Panc1 (cell line): ENCODE measurements around the gene RBM47. TPM values are rescaled to one million over a fixed set of nuclear protein-coding genes. Genes with fewer than 3 reads are reported as not detected.
"Not testable (repeated sequence)": the region's sequence is repeated elsewhere in the genome, so short reads cannot be mapped to it uniquely, and the experiment has no call there.

Source experiments
- ATAC-seq: fragments of 200-7000 bp; cut with Tn5 transposase; 2 replicates; pipeline ENCODE4 v1.9.1; 2020; ENCODE audit warnings: mild to moderate bottlenecking, moderate library complexity
- BruUV-seq: library from RNA; stranded (reverse); fragments of 400-500 nt; replicated peaks from 2 replicates; lab custom pipeline; 2021; lab: Mats Ljungman, UMichigan
- CTCF ChIA-PET: fragments of 300-600 bp; sonication (Branson Sonifier 250); formaldehyde crosslinking; loops from one replicate; lab custom pipeline; 2022; ENCODE audit warnings: antibody characterized with exemption; lab: Charles Lee
- POLR2A ChIA-PET: fragments of 300-600 bp; sonication (Branson Sonifier 250); formaldehyde crosslinking; loops from one replicate; lab custom pipeline; 2022; ENCODE audit warnings: antibody characterized with exemption; lab: Charles Lee
- DNase-seq: peaks from one replicate; pipeline ENCODE4 v3.0.0-alpha.2; 2010; ENCODE audit warnings: low read depth, low spot score
- H3K27ac ChIP-seq: 2 replicates; pipeline ENCODE4 v1.5.1; 2011; ENCODE audit warnings: mild to moderate bottlenecking, low read length, inconsistent platforms
- H3K27me3 ChIP-seq: fragments of 200-500 bp; sonication (Bioruptor generic); 2 replicates; pipeline ENCODE4 v1.6.0; 2014; ENCODE audit warnings: low read length, inconsistent platforms; ENCODE audit not compliant: control insufficient read depth, insufficient read depth
- H3K36me3 ChIP-seq: fragments of 200-500 bp; sonication (Bioruptor generic); 2 replicates; pipeline ENCODE4 v1.5.1; 2014; ENCODE audit warnings: inconsistent platforms, mild to moderate bottlenecking, low read length, moderate library complexity; ENCODE audit not compliant: control insufficient read depth, insufficient read depth
- H3K4me1 ChIP-seq: 2 replicates; pipeline ENCODE4 v1.5.1; 2011; ENCODE audit warnings: inconsistent platforms, mild to moderate bottlenecking, low read length, moderate library complexity; ENCODE audit not compliant: control insufficient read depth, insufficient read depth
- H3K4me3 ChIP-seq, 2 experiments: 2 replicates each; pipeline ENCODE4 v1.5.1; 2011 to 2012; ENCODE audit warnings: low read depth in 2 of 2, low read length in 2 of 2, mild to moderate bottlenecking in 2 of 2, inconsistent platforms in 1 of 2, moderate library complexity in 1 of 2
- H3K9me3 ChIP-seq: fragments of 200-500 bp; sonication (Bioruptor generic); 2 replicates; pipeline ENCODE4 v1.5.1; 2014; ENCODE audit warnings: low read depth, mild to moderate bottlenecking, inconsistent platforms, low read length, moderate library complexity; ENCODE audit not compliant: control insufficient read depth, insufficient read depth
- CTCF ChIP-seq: fragments of 450-650 bp; IDR thresholded peaks from 2 replicates; pipeline ENCODE4 v1.5.1; 2017; ENCODE audit warnings: mild to moderate bottlenecking
- POLR2AphosphoS5 ChIP-seq: IDR thresholded peaks from 2 replicates; pipeline ENCODE4 v1.6.1; 2012; ENCODE audit warnings: mild to moderate bottlenecking, low read depth, low read length, moderate library complexity
- SIN3A ChIP-seq: IDR thresholded peaks from 2 replicates; pipeline ENCODE4 v1.6.1; 2012; ENCODE audit warnings: low read depth, mild to moderate bottlenecking, low read length, moderate library complexity, borderline replicate concordance; ENCODE audit not compliant: insufficient read depth
- TCF7L2 ChIP-seq: IDR thresholded peaks from 2 replicates; pipeline ENCODE4 v1.6.1; 2011; ENCODE audit warnings: mild to moderate bottlenecking, low read depth, low read length, inconsistent platforms
- in situ Hi-C: cut with HindIII; loops from 2 replicates; pipeline ENCODE4 v1.10.0; 2016; ENCODE audit warnings: low sequenced_read_pairs, low pct_unique_long_range_greater_than_20kb
- intact Hi-C: fragments of 100-400 bp; cut with micrococcal nuclease; formaldehyde crosslinking; loops from one replicate; pipeline ENCODE4 v1.10.0; 2022; ENCODE audit not compliant: unreplicated experiment
- total RNA-seq: library from RNA; stranded (reverse); gene quantifications from one replicate; pipeline ENCODE4 v1.2.1, GENCODE V29; 2021; ENCODE audit not compliant: unreplicated experiment
- TF ChIP-seq, protein P1 (sequence below), 2 experiments: IDR thresholded peaks; 2 replicates each; pipeline ENCODE4 v1.6.1; 2011 to 2012; ENCODE audit warnings: low read depth in 2 of 2, control low read depth in 1 of 2, low read length in 1 of 2, mild to moderate bottlenecking in 1 of 2, moderate library complexity in 1 of 2; ENCODE audit not compliant: insufficient read depth in 1 of 2

The RBM47 gene
- total RNA-seq, 1 experiment from 2014 or later = 2.0 TPM

- H3K9me3 ChIP-seq = no peaks in the 10 kb centered on the region
- CTCF ChIA-PET = no interaction called here
- in situ Hi-C loops = no loop called here
- intact Hi-C loops = no loop called here
- no peak for TF ChIP-seq TCF7L2
- no peak for TF ChIP-seq CTCF
- no peak for TF ChIP-seq POLR2AphosphoS5
- TF ChIP-seq, protein P1, sequence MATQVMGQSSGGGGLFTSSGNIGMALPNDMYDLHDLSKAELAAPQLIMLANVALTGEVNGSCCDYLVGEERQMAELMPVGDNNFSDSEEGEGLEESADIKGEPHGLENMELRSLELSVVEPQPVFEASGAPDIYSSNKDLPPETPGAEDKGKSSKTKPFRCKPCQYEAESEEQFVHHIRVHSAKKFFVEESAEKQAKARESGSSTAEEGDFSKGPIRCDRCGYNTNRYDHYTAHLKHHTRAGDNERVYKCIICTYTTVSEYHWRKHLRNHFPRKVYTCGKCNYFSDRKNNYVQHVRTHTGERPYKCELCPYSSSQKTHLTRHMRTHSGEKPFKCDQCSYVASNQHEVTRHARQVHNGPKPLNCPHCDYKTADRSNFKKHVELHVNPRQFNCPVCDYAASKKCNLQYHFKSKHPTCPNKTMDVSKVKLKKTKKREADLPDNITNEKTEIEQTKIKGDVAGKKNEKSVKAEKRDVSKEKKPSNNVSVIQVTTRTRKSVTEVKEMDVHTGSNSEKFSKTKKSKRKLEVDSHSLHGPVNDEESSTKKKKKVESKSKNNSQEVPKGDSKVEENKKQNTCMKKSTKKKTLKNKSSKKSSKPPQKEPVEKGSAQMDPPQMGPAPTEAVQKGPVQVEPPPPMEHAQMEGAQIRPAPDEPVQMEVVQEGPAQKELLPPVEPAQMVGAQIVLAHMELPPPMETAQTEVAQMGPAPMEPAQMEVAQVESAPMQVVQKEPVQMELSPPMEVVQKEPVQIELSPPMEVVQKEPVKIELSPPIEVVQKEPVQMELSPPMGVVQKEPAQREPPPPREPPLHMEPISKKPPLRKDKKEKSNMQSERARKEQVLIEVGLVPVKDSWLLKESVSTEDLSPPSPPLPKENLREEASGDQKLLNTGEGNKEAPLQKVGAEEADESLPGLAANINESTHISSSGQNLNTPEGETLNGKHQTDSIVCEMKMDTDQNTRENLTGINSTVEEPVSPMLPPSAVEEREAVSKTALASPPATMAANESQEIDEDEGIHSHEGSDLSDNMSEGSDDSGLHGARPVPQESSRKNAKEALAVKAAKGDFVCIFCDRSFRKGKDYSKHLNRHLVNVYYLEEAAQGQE (IDR thresholded peaks at IDR 0.05; ENCODE audit: insufficient read depth in 1 of 2, low read depth in 2 of 2, low read length in 1 of 2) = no peak
- TF ChIP-seq SIN3A = no peak
- POLR2A ChIA-PET = no interaction called here
- no peak overlapping the region for H3K4me3 ChIP-seq
- no peaks in the 10 kb centered on the region for H3K27me3 ChIP-seq
- BruUV-seq = no TSS peak
- no peaks in the 10 kb centered on the region for H3K36me3 ChIP-seq
- DNase-seq (no peak), ATAC-seq (no peak)
- H3K4me1 ChIP-seq = peaks cover 4% of the 10 kb centered on the region
- H3K27ac ChIP-seq = no peak overlapping the region
Observed at GRCh38 chr4:40521957-40522356, 107.7 kb downstream of the RBM47 start.

DNA sequence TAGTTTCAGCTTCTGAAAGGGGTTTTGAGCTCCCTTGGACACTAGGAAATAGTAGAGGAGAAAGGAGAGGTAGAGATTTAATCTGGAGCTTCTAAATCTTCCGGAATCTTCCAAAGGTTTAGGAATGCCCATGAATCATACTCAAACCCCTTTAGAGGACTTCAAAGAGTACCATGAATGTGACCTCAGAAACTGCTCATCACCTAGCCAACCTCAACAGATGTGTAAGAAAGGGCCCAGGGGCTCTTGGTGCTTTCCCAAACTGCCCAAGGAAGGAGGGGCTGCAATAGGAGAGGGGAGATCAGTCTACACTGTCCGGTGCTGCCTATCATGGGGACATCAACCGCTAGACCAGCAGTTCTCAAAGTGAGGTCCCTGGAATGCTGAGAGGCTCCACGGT is 109.1 kb downstream of the RBM47 start:
- Histone ChIP-seq H3K4me1 (no peaks in the 10 kb centered on the region; the same call in 1 of the 2 replicates), H3K4me3 (no peak overlapping the region), H3K36me3 (no peaks in the 10 kb centered on the region), H3K27me3 (no peaks in the 10 kb centered on the region), H3K9me3 (no peaks in the 10 kb centered on the region), H3K27ac (no peak overlapping the region)
- POLR2A ChIA-PET = no interaction called here
- in situ Hi-C loops (no loop called here), intact Hi-C loops (no loop called here)
- ATAC-seq = no peak
- DNase-seq = no peak
- TF ChIP-seq POLR2AphosphoS5 (no peak), TCF7L2 (no peak), SIN3A (no peak), CTCF (no peak)
- TF ChIP-seq, protein P1 (IDR thresholded peaks at IDR 0.05; ENCODE audit: insufficient read depth in 1 of 2, low read depth in 2 of 2, low read length in 1 of 2) = no peak
- CTCF ChIA-PET = no interaction called here
- BruUV-seq = no TSS peak

DNA sequence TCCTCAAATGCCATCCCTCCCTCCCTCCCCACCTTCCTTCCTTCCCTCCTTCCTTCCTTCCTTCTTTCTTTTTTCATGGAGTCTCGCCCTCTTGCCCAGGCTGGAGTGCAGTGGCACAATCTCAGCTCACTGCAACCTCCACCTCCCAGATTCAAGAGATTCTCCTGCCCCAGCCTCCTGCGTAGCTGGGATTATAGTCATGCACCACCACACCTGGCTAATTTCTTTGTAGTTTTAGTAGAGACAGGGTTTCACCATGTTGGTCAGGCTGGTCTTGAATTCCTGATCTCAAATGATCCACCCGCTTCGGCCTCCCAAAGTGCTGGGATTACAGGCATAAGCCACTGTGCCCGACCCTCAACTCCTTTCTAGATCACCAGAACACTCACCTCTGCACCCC is 112.6 kb downstream of the RBM47 start:
- DNase-seq, H3K4me3 ChIP-seq, BruUV-seq, H3K4me1 ChIP-seq, ATAC-seq, H3K27me3 ChIP-seq, in situ Hi-C loops, H3K27ac ChIP-seq, intact Hi-C loops, POLR2A ChIA-PET, H3K9me3 ChIP-seq, H3K36me3 ChIP-seq, CTCF ChIA-PET: not testable (repeated sequence)
